Right lobe of liver (tissue), 4 donors: Measurements from ENCODE around the gene UBE2Q2.

Experiments used
- CTCF ChIP-seq, 4 donors: fragments of 200-600 bp in 3 of 4; fragments of 450-650 bp in 1 of 4; IDR thresholded peaks; one replicate each; pipeline versions ENCODE4 v1.5.1 to v1.8.0; 2016 to 2022; ENCODE audit warnings: antibody characterized with exemption in 4 of 4, mild to moderate bottlenecking in 2 of 4
- POLR2A ChIP-seq: fragments of 450-650 bp; IDR thresholded peaks from one replicate; pipeline ENCODE4 v1.6.1; 2017; ENCODE audit warnings: antibody characterized with exemption, mild to moderate bottlenecking
- donor health status: DM: no; HTN: no; CAD: no.
- donor health status: DM: no; HTN: no; CAD: no.
- donor health status: DM: no; HTN: yes; CAD: no.

GRCh38 chr15:75843678-75844581 lies 683 bp downstream of the UBE2Q2 start:
- peak in 1 of 4 donors; percentile 3 for TF ChIP-seq CTCF (IDR thresholded peaks at IDR 0.05)
- TF ChIP-seq POLR2A: no peak
